ENCODE results near the gene S100P.
A peak's percentile ranks its signal among the peaks of the same experiment; 100 is the strongest.
"Not testable (repeated sequence)": the region's sequence is repeated elsewhere in the genome, so short reads cannot be mapped to it uniquely, and the experiment has no call there.

S100P gene

GRCh38 chr4:6693231-6694176 lies at the start of gene S100P:
Gene S100P, plus strand, starts transcription at chr4:6693878. Its CDS starts 55 bp downstream, at chr4:6693933.
- no peak for DNase-seq (ENCODE audit: low spot score)

GRCh38 chr4:6644792-6645530 lies 48.7 kb upstream of the S100P start:
- DNase-seq (ENCODE audit: low spot score) = no peak

GRCh38 chr4:6647169-6647568 lies 46.5 kb upstream of the S100P start:
- DNase-seq (ENCODE audit: low spot score) = no peak

GRCh38 chr4:6647582-6648230 lies 46.0 kb upstream of the S100P start:
- DNase-seq (ENCODE audit: low spot score) = no peak

GRCh38 chr4:6649216-6649615 lies 44.5 kb upstream of the S100P start:
- DNase-seq (ENCODE audit: low spot score) = no peak

GRCh38 chr4:6654211-6654610 lies 39.5 kb upstream of the S100P start:
- DNase-seq (ENCODE audit: low spot score) = not testable (repeated sequence)

GRCh38 chr4:6655291-6655690 lies 38.4 kb upstream of the S100P start:
- DNase-seq (ENCODE audit: low spot score) = not testable (repeated sequence)

GRCh38 chr4:6655924-6656323 lies 37.8 kb upstream of the S100P start:
- DNase-seq (ENCODE audit: low spot score) = no peak

GRCh38 chr4:6657242-6658208 lies 36.2 kb upstream of the S100P start:
- no peak for DNase-seq (ENCODE audit: low spot score)

GRCh38 chr4:6658209-6658595 lies 35.5 kb upstream of the S100P start:
- DNase-seq (ENCODE audit: low spot score) = peak; percentile 22

GRCh38 chr4:6658597-6659075 lies 35.0 kb upstream of the S100P start:
- DNase-seq (ENCODE audit: low spot score) = peak; percentile 29

- no peak for DNase-seq (ENCODE audit: low spot score)
These were observed 33.8 kb upstream of the S100P start for GRCh38 chr4:6659897-6660296.

GRCh38 chr4:6660430-6660829 lies 33.2 kb upstream of the S100P start:
- DNase-seq (ENCODE audit: low spot score) = no peak

- DNase-seq (ENCODE audit: low spot score) = no peak
These were observed 31.1 kb upstream of the S100P start for GRCh38 chr4:6662591-6662990.

- no peak for DNase-seq (ENCODE audit: low spot score)
These were observed 29.9 kb upstream of the S100P start for GRCh38 chr4:6663596-6664393.

- DNase-seq (ENCODE audit: low spot score) = no peak
These were observed 28.4 kb upstream of the S100P start for GRCh38 chr4:6665320-6665654.

GRCh38 chr4:6668391-6668790 lies 25.3 kb upstream of the S100P start:
- no peak for DNase-seq (ENCODE audit: low spot score)

- DNase-seq (ENCODE audit: low spot score) = no peak
These were observed 22.0 kb upstream of the S100P start for GRCh38 chr4:6671648-6672047.

- no peak for DNase-seq (ENCODE audit: low spot score)
These were observed 21.5 kb upstream of the S100P start for GRCh38 chr4:6672131-6672530.

GRCh38 chr4:6672541-6673190 lies 21.0 kb upstream of the S100P start:
- DNase-seq (ENCODE audit: low spot score) = not testable (repeated sequence)
